HG02938 (cell line): ENCODE results near the gene ABCB8.

Experiments used
- ATAC-seq: cut with Tn5 transposase; IDR thresholded peaks from one replicate; pipeline ENCODE4 v1.9.1; 2021; ENCODE audit warnings: mild to moderate bottlenecking, moderate library complexity; ENCODE audit not compliant: unreplicated experiment

Gene ABCB8

GRCh38 chr7:151070574-151070960 lies 42.3 kb downstream of the ABCB8 start:
- ATAC-seq, result no peak

DNA sequence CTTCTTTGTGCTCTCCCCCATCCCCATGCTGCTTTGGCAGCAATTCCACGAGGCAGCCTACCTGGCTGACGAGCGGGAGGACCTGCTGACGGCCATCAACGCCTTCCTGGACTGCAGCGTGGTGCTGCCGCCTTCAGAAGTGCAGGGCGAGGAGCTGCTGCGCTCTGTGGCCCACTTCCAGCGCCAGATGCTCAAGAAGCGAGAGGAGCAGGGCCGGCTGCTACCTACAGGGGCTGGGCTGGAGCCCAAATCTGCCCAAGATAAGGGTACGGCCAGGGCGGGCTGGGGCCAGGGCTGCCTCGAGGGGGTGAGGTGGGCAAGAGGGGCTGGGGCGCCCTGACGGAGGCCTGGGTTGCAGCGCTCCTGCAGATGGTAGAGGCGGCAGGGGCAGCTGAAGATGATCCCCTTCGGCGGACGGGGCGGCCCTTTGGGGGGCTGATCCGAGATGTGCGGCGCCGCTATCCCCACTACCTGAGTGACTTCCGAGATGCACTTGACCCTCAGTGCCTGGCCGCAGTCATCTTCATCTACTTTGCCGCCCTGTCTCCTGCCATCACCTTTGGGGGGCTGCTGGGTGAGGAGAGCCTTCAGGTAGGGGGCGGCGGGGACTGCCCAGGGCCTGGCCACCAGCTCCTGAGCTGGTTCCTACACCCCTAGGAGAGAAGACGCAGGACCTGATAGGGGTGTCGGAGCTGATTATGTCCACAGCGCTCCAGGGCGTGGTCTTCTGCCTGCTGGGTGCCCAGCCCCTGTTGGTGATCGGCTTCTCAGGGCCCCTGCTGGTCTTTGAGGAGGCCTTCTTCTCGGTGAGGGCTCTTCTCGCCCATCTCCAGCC lies 43.0 kb downstream of the ABCB8 start:
- ATAC-seq, result no peak

- ATAC-seq, result no peak
These were observed 45.7 kb downstream of the ABCB8 start for GRCh38 chr7:151073990-151074389.

DNA sequence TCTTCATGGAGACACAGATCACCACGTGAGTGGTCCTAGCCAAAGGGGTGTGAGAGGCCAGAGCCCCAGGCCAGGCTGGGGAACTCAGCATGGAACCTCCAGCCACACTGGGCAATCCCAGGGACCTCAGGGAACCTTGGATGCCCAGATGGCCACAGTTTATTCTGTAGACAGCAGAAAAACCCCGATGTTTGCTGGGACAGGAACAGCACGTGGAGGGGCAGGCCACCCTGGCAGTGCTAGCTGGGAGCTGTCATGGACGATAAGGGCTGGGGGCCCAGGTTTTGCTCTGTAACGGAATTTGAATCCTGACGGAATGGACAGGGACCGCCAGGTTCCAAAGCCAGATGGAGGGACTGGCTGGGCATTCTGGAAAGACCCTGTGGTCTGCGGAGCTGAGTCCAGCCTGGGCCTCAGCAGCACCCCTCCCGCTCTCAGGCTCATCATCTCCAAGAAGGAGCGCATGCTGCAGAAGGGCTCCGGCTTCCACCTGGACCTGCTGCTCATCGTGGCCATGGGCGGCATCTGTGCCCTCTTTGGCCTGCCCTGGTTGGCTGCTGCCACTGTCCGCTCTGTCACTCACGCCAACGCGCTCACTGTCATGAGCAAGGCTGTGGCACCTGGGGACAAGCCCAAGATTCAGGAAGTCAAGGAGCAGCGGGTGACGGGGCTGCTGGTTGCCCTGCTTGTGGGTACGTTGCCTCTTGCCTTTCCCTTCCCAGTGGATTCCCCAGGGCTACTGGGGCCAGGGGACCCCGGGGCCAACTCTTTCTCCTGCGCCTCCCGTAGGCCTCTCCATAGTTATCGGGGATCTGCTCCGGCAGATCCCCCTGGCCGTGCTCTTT lies 46.8 kb downstream of the ABCB8 start:
- no peak for ATAC-seq

- no peak for ATAC-seq
These were observed 47.4 kb downstream of the ABCB8 start for GRCh38 chr7:151075662-151075971.

DNA sequence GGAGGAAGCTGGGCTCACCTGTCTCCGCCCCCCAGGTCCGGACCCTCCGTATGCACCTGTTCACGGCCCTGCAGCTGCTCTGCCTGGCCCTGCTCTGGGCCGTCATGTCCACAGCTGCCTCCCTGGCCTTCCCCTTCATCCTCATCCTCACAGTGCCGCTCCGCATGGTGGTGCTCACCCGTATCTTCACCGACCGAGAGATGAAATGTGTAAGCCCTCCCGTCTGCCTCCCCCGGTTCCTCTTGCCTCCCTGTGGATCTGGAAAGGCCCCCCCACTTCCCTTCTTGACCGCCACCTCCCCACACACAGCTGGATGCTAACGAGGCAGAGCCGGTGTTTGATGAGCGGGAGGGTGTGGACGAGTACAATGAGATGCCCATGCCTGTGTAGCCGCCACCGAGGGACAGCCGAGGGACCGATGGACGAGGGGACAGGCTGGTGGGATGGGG lies 47.8 kb downstream of the ABCB8 start:
- ATAC-seq, result no peak

DNA sequence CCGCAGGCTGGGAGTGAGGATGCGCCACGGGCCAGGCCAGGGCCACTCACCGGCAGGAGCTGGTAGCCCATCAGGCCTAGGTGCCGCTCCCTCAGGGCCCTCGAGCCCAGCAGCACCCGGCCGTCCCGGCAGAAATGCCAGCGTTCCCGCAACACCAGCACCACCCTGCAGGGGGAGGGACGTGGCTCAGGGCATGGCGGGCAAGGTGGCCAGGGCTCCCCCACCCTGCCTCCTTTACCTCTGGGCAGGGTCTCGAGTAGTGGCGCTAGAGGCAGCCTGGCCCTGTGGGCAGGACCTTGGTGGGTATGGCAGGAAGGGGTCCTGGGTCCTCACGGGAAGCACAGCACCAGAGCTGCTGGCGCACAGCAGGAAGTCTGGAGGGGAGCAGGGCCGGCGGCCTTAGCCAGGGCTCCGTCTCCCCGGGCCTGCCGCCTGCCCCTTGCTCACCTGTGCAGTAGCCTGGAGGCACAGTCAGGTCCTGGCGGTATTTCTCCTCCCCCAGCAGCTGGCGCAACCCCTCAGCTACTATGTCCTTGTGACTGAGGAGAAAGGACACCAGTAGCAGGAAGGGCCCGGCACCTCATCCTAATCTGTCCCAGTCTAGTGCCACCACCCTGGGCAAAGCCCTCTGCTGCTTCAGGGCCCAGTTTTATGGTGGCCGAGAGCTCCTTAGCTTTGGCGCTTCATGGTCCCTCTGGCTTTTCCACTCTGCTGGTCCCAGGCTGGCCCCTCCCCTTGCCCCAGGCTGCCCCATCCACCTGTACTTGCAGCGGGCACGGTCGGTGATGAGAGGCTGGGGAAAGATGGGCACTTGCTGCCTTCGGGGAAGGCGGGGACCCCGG lies 48.8 kb downstream of the ABCB8 start:
- ATAC-seq, result no peak

GRCh38 chr7:151077705-151078232 lies 49.5 kb downstream of the ABCB8 start:
- ATAC-seq, result no peak

GRCh38 chr7:151078233-151079040 lies 50.2 kb downstream of the ABCB8 start:
- ATAC-seq, result no peak

DNA sequence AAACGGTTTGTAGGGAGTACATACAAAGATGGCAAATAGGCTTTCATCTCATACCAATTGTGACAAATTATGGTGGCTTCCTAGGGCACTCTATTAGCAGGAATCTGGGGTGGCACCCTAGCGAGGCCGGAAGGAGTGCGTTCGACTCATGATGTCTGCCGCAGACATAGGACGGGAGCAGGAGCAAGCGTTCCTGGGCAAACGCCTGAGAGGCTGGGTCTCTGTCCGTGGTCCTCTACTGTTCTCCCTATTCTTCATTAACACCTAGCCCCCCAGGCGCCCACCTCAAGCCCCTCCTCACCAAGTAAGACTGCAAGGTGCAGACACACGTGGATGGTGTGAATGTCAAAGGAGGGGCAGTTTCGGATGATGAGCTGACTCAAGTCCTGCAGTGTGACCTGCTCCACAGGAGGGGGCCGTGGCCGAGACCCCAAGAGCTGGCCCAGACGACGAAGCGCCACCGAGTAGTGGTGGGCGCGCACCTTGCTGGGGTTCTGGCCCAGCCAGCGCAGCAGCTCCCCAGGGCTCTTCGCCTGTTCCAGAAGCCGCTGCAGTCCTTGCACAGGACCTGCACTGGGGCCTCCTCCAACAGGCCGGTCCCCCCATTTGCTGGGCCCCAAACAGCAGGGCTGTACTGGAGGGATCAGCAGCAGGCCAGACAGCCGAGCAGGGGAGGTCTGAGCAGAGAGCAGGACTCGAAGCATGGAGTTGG lies 51.1 kb downstream of the ABCB8 start:
- no peak for ATAC-seq

DNA sequence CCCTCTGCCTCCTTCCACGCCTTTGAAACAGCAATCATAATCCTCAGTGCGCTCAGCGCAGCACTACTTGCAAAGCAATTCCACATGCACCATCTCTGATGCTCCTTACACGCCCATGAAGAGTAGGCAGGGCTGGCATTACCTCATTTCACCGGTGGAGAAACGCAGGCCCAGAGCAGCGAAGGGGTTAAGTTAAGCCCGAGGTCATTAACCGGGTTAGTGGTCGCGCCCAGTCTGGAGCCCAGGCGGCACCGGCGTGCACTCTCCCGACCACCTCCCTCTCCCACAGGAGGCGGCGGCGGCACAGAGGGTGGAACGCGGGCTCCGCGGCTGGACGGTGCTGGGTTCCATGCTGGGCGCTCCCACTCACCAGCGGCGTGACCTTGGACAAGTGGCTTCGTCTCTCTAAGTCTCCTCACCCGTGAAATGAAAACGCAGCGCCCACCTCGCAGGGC lies 51.8 kb downstream of the ABCB8 start:
- peak; percentile 10 for ATAC-seq

- ATAC-seq, result peak; percentile 62
These were observed 52.4 kb downstream of the ABCB8 start, which contains the start of gene FASTK for GRCh38 chr7:151080522-151081169. Gene FASTK (minus strand): TSS chr7:151080809. CDS start chr7:151080766, 43 bp downstream.

GRCh38 chr7:151081170-151082101 lies 53.2 kb downstream of the ABCB8 start:
- ATAC-seq, result no peak

GRCh38 chr7:151082141-151083070 lies 54.2 kb downstream of the ABCB8 start:
- no peak for ATAC-seq

- peak; percentile 36 for ATAC-seq
These were observed 55.0 kb downstream of the ABCB8 start, which contains the start of gene TMUB1 for GRCh38 chr7:151083071-151083823. Gene TMUB1 (minus strand): TSS chr7:151083493. CDS start chr7:151082563, 930 bp downstream.

- no peak for ATAC-seq
These were observed 55.5 kb downstream of the ABCB8 start for GRCh38 chr7:151083824-151084160.
